Stimulated activated naive CD8-positive, alpha-beta T cell treated with anti-CD3 and anti-CD28 coated beads, Interleukin-15, Interleukin-2, amounts not matched to agents 100 U/mL and 50 U/mL, for 24 hours (primary cell): ENCODE measurements around the gene LRP1B.
"Not testable (repeated sequence)": the region's sequence is repeated elsewhere in the genome, so short reads cannot be mapped to it uniquely, and the experiment has no call there.

Experiments used
- ATAC-seq: fragments of 150-1000 bp; cut with Tn5 transposase; one replicate; pipeline ENCODE4 v1.10.0; 2021
- DNase-seq: peaks from one replicate; pipeline ENCODE4 v3.0.0; 2021

Gene LRP1B

GRCh38 chr2:140526575-140526974 lies 1604.2 kb downstream of the LRP1B start:
- ATAC-seq (no peak), DNase-seq (no peak)

- DNase-seq (no peak), ATAC-seq (no peak)
Observed at GRCh38 chr2:140512106-140512505, 1618.7 kb downstream of the LRP1B start.

- ATAC-seq, result no peak
- no peak for DNase-seq
Observed at GRCh38 chr2:140509765-140510164, 1621.1 kb downstream of the LRP1B start.

- ATAC-seq (no peak), DNase-seq (no peak)
Observed at GRCh38 chr2:140508756-140509155, 1622.1 kb downstream of the LRP1B start.

GRCh38 chr2:140506606-140507005 lies 1624.2 kb downstream of the LRP1B start:
- ATAC-seq, result no peak

GRCh38 chr2:140504601-140505000 lies 1626.2 kb downstream of the LRP1B start:
- DNase-seq (no peak), ATAC-seq (no peak)

More at GRCh38 chr2:140506606-140507005, 1624.2 kb downstream of the LRP1B start:
- DNase-seq, result no peak

GRCh38 chr2:140502951-140503630 lies 1627.7 kb downstream of the LRP1B start:
- ATAC-seq (no peak), DNase-seq (no peak)

- ATAC-seq (no peak), DNase-seq (no peak)
Observed at GRCh38 chr2:140498360-140498759, 1632.5 kb downstream of the LRP1B start.

- DNase-seq, result no peak
- ATAC-seq, result no peak
Observed at GRCh38 chr2:140496714-140497113, 1634.1 kb downstream of the LRP1B start.

GRCh38 chr2:140491876-140492275 lies 1638.9 kb downstream of the LRP1B start:
- ATAC-seq, result no peak
- no peak for DNase-seq

- no peak for DNase-seq
- no peak for ATAC-seq
Observed at GRCh38 chr2:140489193-140489592, 1641.6 kb downstream of the LRP1B start.

- ATAC-seq, result no peak
Observed at GRCh38 chr2:140481136-140481535, 1649.7 kb downstream of the LRP1B start.

GRCh38 chr2:140473851-140474250 lies 1657.0 kb downstream of the LRP1B start:
- no peak for ATAC-seq
- no peak for DNase-seq

More at GRCh38 chr2:140481136-140481535, 1649.7 kb downstream of the LRP1B start:
- no peak for DNase-seq

GRCh38 chr2:140472676-140473075 lies 1658.1 kb downstream of the LRP1B start:
- ATAC-seq, result no peak
- no peak for DNase-seq

- DNase-seq (no peak), ATAC-seq (no peak)
Observed at GRCh38 chr2:140465301-140465700, 1665.5 kb downstream of the LRP1B start.

GRCh38 chr2:140462990-140463389 lies 1667.8 kb downstream of the LRP1B start:
- no peak for ATAC-seq
- no peak for DNase-seq

- no peak for ATAC-seq
Observed at GRCh38 chr2:140457483-140457882, 1673.3 kb downstream of the LRP1B start.

GRCh38 chr2:140455315-140455714 lies 1675.5 kb downstream of the LRP1B start:
- no peak for DNase-seq
- no peak for ATAC-seq

More at GRCh38 chr2:140457483-140457882, 1673.3 kb downstream of the LRP1B start:
- DNase-seq, result no peak

GRCh38 chr2:140454717-140455116 lies 1676.1 kb downstream of the LRP1B start:
- DNase-seq (no peak), ATAC-seq (no peak)

GRCh38 chr2:140451324-140451723 lies 1679.5 kb downstream of the LRP1B start:
- ATAC-seq (no peak), DNase-seq (no peak)

- ATAC-seq (no peak), DNase-seq (no peak)
Observed at GRCh38 chr2:140442319-140442718, 1688.5 kb downstream of the LRP1B start.

- no peak for ATAC-seq
- no peak for DNase-seq
Observed at GRCh38 chr2:140440815-140441214, 1690.0 kb downstream of the LRP1B start.

GRCh38 chr2:140436936-140437335 lies 1693.9 kb downstream of the LRP1B start:
- DNase-seq (no peak), ATAC-seq (no peak)

- DNase-seq, ATAC-seq: not testable (repeated sequence)
Observed at GRCh38 chr2:140427033-140427432, 1703.8 kb downstream of the LRP1B start.
